SK-N-MC (cell line): ENCODE measurements around the gene CIAO2B.
"Not testable (repeated sequence)": the region's sequence is repeated elsewhere in the genome, so short reads cannot be mapped to it uniquely, and the experiment has no call there.

ENCODE experiments used
- DNase-seq: peaks from one replicate; pipeline ENCODE4 v3.0.0-alpha.2; 2011; ENCODE audit warnings: low read depth, low spot score
- H3K27ac ChIP-seq: fragments of 200-600 bp; sonication (generic); 2 replicates; pipeline ENCODE4 v1.5.1; 2016; ENCODE audit warnings: mixed run types
- H3K36me3 ChIP-seq: fragments of 200-600 bp; sonication (generic); 2 replicates; pipeline ENCODE4 v1.6.1; 2017; ENCODE audit warnings: antibody characterized with exemption, low read length, mixed read lengths; ENCODE audit not compliant: insufficient read depth
- H3K4me3 ChIP-seq: fragments of 200-600 bp; sonication (generic); 2 replicates; pipeline ENCODE4 v1.5.1; 2016
- H3K9ac ChIP-seq: fragments of 200-600 bp; sonication (generic); 2 replicates; pipeline ENCODE4 v1.8.0; 2017; ENCODE audit warnings: mixed run types, mixed read lengths; ENCODE audit not compliant: insufficient read length
- H3K9me3 ChIP-seq: fragments of 200-600 bp; sonication (generic); 2 replicates; pipeline ENCODE4 v1.6.1; 2017; ENCODE audit warnings: low read depth, mild to moderate bottlenecking, antibody characterized with exemption, low read length, moderate library complexity, mixed read lengths
- EZH2 ChIP-seq: fragments of 200-600 bp; sonication (generic); IDR thresholded peaks from one replicate; pipeline ENCODE4 v1.6.1; 2017; ENCODE audit warnings: antibody characterized with exemption
- FOXP2 ChIP-seq: optimal IDR thresholded peaks from 2 replicates; pipeline ENCODE3; 2011; ENCODE audit warnings: mild to moderate bottlenecking, moderate library complexity; ENCODE audit not compliant: insufficient read depth; ENCODE audit errors: extremely low read length, control extremely low read depth
- POLR2AphosphoS5 ChIP-seq: IDR thresholded peaks from 2 replicates; pipeline ENCODE4 v1.6.1; 2012; ENCODE audit warnings: mild to moderate bottlenecking, low read depth, low read length, borderline replicate concordance

CIAO2B gene

DNA sequence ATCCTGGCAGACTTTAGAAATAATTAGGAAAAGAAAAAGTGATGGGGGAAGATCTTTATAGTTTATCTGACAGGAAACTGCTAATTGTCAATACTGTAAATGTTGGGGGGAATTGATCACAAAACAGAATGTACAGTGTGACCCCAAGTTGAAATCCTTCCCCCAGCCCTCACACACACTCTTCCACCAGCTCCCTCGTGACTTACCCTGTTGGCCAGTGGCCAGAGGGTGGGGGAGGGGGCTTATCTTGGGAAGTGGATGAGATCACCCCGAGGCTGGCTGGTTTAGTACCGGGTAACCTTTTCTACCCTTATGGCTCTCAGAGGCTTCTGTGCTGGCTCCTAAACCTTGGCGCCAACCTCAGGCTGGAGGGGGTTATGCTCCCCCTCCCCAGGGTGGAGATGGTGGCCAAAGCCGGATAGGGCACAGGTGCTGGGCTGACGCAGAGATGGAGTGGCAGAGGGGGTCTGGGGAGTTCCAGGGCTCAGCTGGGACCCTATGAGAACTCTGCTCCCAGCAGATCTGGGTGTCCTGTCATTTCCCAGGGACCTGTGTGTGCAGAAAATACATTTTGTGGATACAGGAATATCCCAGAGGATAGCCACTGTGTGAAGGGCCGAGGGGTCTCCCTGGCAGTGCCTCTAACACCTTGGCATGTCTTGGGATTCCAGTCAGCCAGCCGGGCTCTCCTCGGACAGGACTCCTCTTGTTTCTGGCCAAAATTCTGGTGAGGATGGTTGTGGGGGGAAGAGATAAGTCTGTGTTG, 34.1 kb downstream of the CIAO2B start:
- TF ChIP-seq EZH2: no peak
- TF ChIP-seq POLR2AphosphoS5: no peak
- TF ChIP-seq FOXP2: no peak
- H3K4me3 ChIP-seq: no peak overlapping the region
- H3K9ac ChIP-seq: no peak overlapping the region
- no peak for DNase-seq
- no peaks in the 10 kb centered on the region for H3K9me3 ChIP-seq
- no peaks in the 10 kb centered on the region for H3K36me3 ChIP-seq
- no peak overlapping the region for H3K27ac ChIP-seq

- Histone ChIP-seq H3K9ac (no peak overlapping the region), H3K27ac (no peak overlapping the region)
Measured at GRCh38 chr16:66899310-66899944, 34.8 kb downstream of the CIAO2B start.

DNA sequence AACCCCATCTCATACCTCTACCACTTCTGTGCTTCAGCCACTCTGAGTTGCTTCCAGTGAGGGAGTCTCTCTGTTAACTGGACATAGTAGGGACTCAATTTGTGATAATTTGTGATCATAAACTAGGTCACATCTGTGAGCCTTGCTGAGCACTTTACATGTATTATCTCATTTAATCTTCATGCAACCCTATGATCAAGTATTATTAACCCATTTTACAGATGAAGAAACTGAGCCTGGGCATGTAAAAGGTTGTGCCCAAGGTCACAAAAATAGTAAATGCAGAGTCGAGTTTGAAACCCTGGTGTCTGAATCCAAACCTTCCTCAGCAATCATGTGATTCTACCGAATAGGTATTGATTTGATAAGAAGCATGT, 35.3 kb downstream of the CIAO2B start:
- H3K9me3 ChIP-seq: no peaks in the 10 kb centered on the region
- H3K9ac ChIP-seq: no peak overlapping the region
- H3K36me3 ChIP-seq: no peaks in the 10 kb centered on the region
- no peak for DNase-seq
- no peak overlapping the region for H3K4me3 ChIP-seq
- TF ChIP-seq POLR2AphosphoS5 (no peak), FOXP2 (no peak)
- H3K27ac ChIP-seq: no peak overlapping the region

More at GRCh38 chr16:66899310-66899944, 34.8 kb downstream of the CIAO2B start:
- no peak overlapping the region for H3K4me3 ChIP-seq
- no peak for DNase-seq
- no peaks in the 10 kb centered on the region for H3K9me3 ChIP-seq
- H3K36me3 ChIP-seq: no peaks in the 10 kb centered on the region
- TF ChIP-seq FOXP2: no peak
- no peak for TF ChIP-seq POLR2AphosphoS5

- H3K9me3 ChIP-seq: no peaks in the 10 kb centered on the region
- TF ChIP-seq EZH2: no peak
- no peak for TF ChIP-seq POLR2AphosphoS5
- TF ChIP-seq FOXP2: no peak
- DNase-seq: no peak
Measured at GRCh38 chr16:66898207-66898606, 36.0 kb downstream of the CIAO2B start.

GRCh38 chr16:66896682-66897081, 37.5 kb downstream of the CIAO2B start:
- not testable (repeated sequence) for H3K4me3 ChIP-seq, DNase-seq, H3K27ac ChIP-seq, H3K36me3 ChIP-seq, H3K9me3 ChIP-seq, H3K9ac ChIP-seq

More at GRCh38 chr16:66898207-66898606, 36.0 kb downstream of the CIAO2B start:
- H3K9ac ChIP-seq: no peak overlapping the region
- no peak overlapping the region for H3K4me3 ChIP-seq
- H3K36me3 ChIP-seq: no peaks in the 10 kb centered on the region
- H3K27ac ChIP-seq: no peak overlapping the region

DNA sequence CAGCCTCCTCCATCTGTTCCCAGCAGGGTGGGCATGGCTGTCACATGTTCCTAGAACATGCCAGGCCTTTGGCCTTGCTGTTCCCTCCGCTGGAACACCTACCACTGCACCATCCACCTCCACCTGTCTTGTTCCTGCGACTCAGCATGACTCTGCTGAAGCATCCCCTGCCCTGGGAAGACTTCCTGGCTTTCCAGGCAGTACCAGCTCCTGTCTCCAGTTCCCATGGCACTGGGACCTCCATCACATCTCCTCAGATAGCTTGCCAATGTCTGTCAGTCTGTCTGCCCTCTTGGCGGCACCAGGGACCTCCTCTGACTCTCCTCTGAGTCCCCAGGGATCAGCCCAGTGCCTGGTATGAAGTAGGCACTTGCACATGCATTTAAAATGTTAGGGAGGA, 38.2 kb downstream of the CIAO2B start:
- Histone ChIP-seq H3K4me3 (no peak overlapping the region), H3K36me3 (no peaks in the 10 kb centered on the region), H3K9me3 (no peaks in the 10 kb centered on the region), H3K9ac (no peak overlapping the region), H3K27ac (no peak overlapping the region)
- TF ChIP-seq EZH2: no peak
- TF ChIP-seq FOXP2: no peak
- no peak for TF ChIP-seq POLR2AphosphoS5
- no peak for DNase-seq

- no peak for DNase-seq
- Histone ChIP-seq H3K9me3 (no peaks in the 10 kb centered on the region), H3K4me3 (no peak overlapping the region), H3K9ac (no peak overlapping the region), H3K36me3 (no peaks in the 10 kb centered on the region), H3K27ac (no peak overlapping the region)
- TF ChIP-seq FOXP2 (no peak), POLR2AphosphoS5 (no peak), EZH2 (no peak)
Measured at GRCh38 chr16:66895689-66895979, 38.6 kb downstream of the CIAO2B start.

DNA sequence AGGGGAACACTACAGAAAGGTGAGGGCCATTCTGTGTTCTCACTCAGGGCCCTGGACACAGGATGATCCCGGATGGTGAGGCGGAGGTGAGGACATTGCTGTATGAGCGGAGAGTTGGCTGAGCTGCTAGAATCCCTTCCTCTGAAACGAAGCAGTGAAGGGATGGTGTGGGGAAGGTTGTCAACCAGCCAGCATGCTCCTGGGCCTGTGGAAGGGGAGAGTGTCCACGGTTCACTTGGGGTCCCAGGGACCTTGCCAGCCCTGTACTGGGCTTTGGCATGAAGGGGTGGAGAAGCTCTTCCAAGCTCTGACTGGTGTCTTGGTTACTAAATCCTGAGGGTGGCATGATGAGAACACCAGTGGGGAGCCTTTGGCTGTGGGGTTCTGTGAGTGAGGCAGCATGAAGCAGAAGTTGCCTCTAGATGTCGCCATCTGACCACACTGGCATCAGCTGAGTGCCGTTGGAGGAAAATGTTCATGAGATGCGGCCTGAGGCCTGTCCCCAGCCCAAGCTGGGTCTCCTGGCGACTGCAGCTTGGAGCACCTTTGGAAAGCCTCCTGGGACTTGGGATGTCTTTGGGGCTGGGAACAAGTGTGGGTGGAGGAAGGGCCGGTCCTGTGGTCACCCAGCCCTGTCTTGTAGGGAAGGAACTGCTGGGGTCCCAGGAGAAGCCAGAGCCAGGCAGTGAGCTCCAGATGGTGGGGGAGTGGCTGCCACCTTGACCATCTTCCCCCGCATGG, 39.1 kb downstream of the CIAO2B start:
- Histone ChIP-seq H3K9ac (no peak overlapping the region), H3K4me3 (no peak overlapping the region), H3K27ac (no peak overlapping the region), H3K9me3 (no peaks in the 10 kb centered on the region), H3K36me3 (no peaks in the 10 kb centered on the region)
- no peak for DNase-seq
- no peak for TF ChIP-seq FOXP2
- TF ChIP-seq POLR2AphosphoS5: no peak
- no peak for TF ChIP-seq EZH2
